DND-41 (cell line): ENCODE data around the gene MCCC1.
"Not testable (repeated sequence)": the region's sequence is repeated elsewhere in the genome, so short reads cannot be mapped to it uniquely, and the experiment has no call there.

Source experiments
- ATAC-seq: fragments of 200-7000 bp; cut with Tn5 transposase; 3 replicates; pipeline ENCODE4 v1.9.1; 2021; ENCODE audit warnings: low read depth; ENCODE audit not compliant: insufficient read depth
- DNase-seq: peaks from one replicate; pipeline ENCODE4 v3.0.0-alpha.2; 2020
- H2AFZ ChIP-seq: 2 replicates; pipeline ENCODE4 v1.6.0; 2012; ENCODE audit warnings: low read depth, low read length
- H3K27ac ChIP-seq: 2 replicates; pipeline ENCODE4 v1.5.1; 2012; ENCODE audit warnings: low read length, inconsistent platforms
- H3K27me3 ChIP-seq: fragments of 200-600 bp; sonication (generic); 2 replicates; pipeline ENCODE4 v1.6.0; 2012; ENCODE audit warnings: low read length, mild to moderate bottlenecking, inconsistent platforms; ENCODE audit not compliant: insufficient read depth, poor library complexity
- H3K36me3 ChIP-seq: 2 replicates; pipeline ENCODE4 v1.5.1; 2012; ENCODE audit warnings: low read length, inconsistent platforms; ENCODE audit not compliant: insufficient read depth
- H3K4me1 ChIP-seq: 2 replicates; pipeline ENCODE4 v1.5.1; 2012; ENCODE audit warnings: mild to moderate bottlenecking, low read length; ENCODE audit not compliant: insufficient read depth
- H3K4me2 ChIP-seq: 2 replicates; pipeline ENCODE4 v1.6.0; 2012; ENCODE audit warnings: mild to moderate bottlenecking, moderate library complexity, low read length, inconsistent platforms; ENCODE audit not compliant: insufficient read depth
- H3K4me3 ChIP-seq, 2 experiments: fragments of 200-600 bp in 1 of 2; shearing (Covaris generic) in 1 of 2; 2 replicates each; pipeline ENCODE4 v1.5.1; 2012 to 2016; ENCODE audit warnings: inconsistent platforms in 2 of 2, low read length in 2 of 2, mild to moderate bottlenecking in 2 of 2, low read depth in 1 of 2, moderate library complexity in 1 of 2
- H3K79me2 ChIP-seq: 2 replicates; pipeline ENCODE4 v1.6.0; 2012; ENCODE audit warnings: low read length, inconsistent platforms; ENCODE audit not compliant: insufficient read depth
- H3K9ac ChIP-seq: 2 replicates; pipeline ENCODE4 v1.6.0; 2012; ENCODE audit warnings: low read depth, mild to moderate bottlenecking, inconsistent platforms, low read length, moderate library complexity
- H3K9me3 ChIP-seq: 2 replicates; pipeline ENCODE4 v1.5.1; 2012; ENCODE audit warnings: low read length, moderate library complexity, mild to moderate bottlenecking, inconsistent platforms; ENCODE audit not compliant: insufficient read depth, severe bottlenecking
- H4K20me1 ChIP-seq: 2 replicates; pipeline ENCODE4 v1.6.0; 2012; ENCODE audit warnings: low read length; ENCODE audit not compliant: insufficient read depth
- CTCF ChIP-seq: IDR thresholded peaks from 2 replicates; pipeline ENCODE4 v1.5.1; 2012; ENCODE audit warnings: borderline replicate concordance, low read length, moderate library complexity, mild to moderate bottlenecking; ENCODE audit not compliant: poor library complexity, severe bottlenecking; ENCODE audit errors: extremely low read depth
- EZH2 ChIP-seq: IDR thresholded peaks from 3 replicates; pipeline ENCODE4 v1.6.1; 2012; ENCODE audit warnings: borderline replicate concordance, low read depth, mild to moderate bottlenecking, moderate library complexity, low read length, inconsistent platforms; ENCODE audit not compliant: severe bottlenecking

Gene MCCC1

GRCh38 chr3:183008303-183008702, 91.0 kb downstream of the MCCC1 start:
- Histone ChIP-seq H3K4me1 (no peaks in the 10 kb centered on the region), H3K27ac (no peak overlapping the region), H3K4me2 (no peak overlapping the region)

GRCh38 chr3:183006396-183007002, 92.8 kb downstream of the MCCC1 start:
- Histone ChIP-seq H3K9me3 (no peaks in the 10 kb centered on the region), H4K20me1 (no peaks in the 10 kb centered on the region), H3K27me3 (no peaks in the 10 kb centered on the region), H2AFZ (no peak overlapping the region), H3K79me2 (no peaks in the 10 kb centered on the region), H3K4me2 (no peak overlapping the region), H3K4me3 (no peak overlapping the region), H3K27ac (no peak overlapping the region), H3K9ac (no peak overlapping the region), H3K4me1 (no peaks in the 10 kb centered on the region), H3K36me3 (no peaks in the 10 kb centered on the region)
- DNase-seq, result no peak
- no peak for ATAC-seq
- TF ChIP-seq CTCF (no peak), EZH2 (no peak)

More at GRCh38 chr3:183008303-183008702, 91.0 kb downstream of the MCCC1 start:
- no peak overlapping the region for H3K4me3 ChIP-seq
- no peaks in the 10 kb centered on the region for H3K79me2 ChIP-seq
- no peak overlapping the region for H2AFZ ChIP-seq
- no peaks in the 10 kb centered on the region for H3K27me3 ChIP-seq
- H3K9ac ChIP-seq, result no peak overlapping the region
- no peaks in the 10 kb centered on the region for H3K9me3 ChIP-seq
- no peaks in the 10 kb centered on the region; the same call in 1 of the 2 replicates for H3K36me3 ChIP-seq
- DNase-seq, result no peak
- no peak for TF ChIP-seq EZH2
- no peak for TF ChIP-seq CTCF
- no peaks in the 10 kb centered on the region for H4K20me1 ChIP-seq
- ATAC-seq, result no peak

- Histone ChIP-seq H3K4me3 (no peak overlapping the region), H3K4me2 (no peak overlapping the region), H3K79me2 (no peaks in the 10 kb centered on the region), H3K4me1 (no peaks in the 10 kb centered on the region), H3K27ac (no peak overlapping the region), H4K20me1 (no peaks in the 10 kb centered on the region), H3K36me3 (no peaks in the 10 kb centered on the region), H2AFZ (no peak overlapping the region), H3K27me3 (no peaks in the 10 kb centered on the region), H3K9ac (no peak overlapping the region), H3K9me3 (no peaks in the 10 kb centered on the region)
- ATAC-seq, result peak; percentile 72
- DNase-seq, result peak; percentile 18
- TF ChIP-seq CTCF (no peak), EZH2 (no peak)
These were observed 99.5 kb downstream of the MCCC1 start for GRCh38 chr3:182999767-183000166.

- ATAC-seq, DNase-seq, H3K27me3 ChIP-seq, H3K4me2 ChIP-seq, H3K9me3 ChIP-seq, H3K36me3 ChIP-seq, H3K4me1 ChIP-seq, H2AFZ ChIP-seq, H3K4me3 ChIP-seq, H3K9ac ChIP-seq, H4K20me1 ChIP-seq, H3K79me2 ChIP-seq, H3K27ac ChIP-seq: not testable (repeated sequence)
These were observed 105.7 kb downstream of the MCCC1 start for GRCh38 chr3:182993486-182994201.
